Immature natural killer cell (primary cell): ENCODE results near the gene KIF26B. TPM values are rescaled to one million over a fixed set of nuclear protein-coding genes. Genes with fewer than 3 reads are reported as not detected.
A peak's percentile ranks its signal among the peaks of the same experiment; 100 is the strongest.

ENCODE experiments used
- DNase-seq, 3 donors: peaks; one replicate each; pipeline ENCODE4 v3.0.0; 2022; ENCODE audit warnings: mixed read lengths in 1 of 3
- H3K27ac Mint-ChIP-seq, 6 donors: one replicate each; pipeline ENCODE4 v1.8.0; 2020; ENCODE audit warnings: mixed read lengths in 6 of 6, mild to moderate bottlenecking in 5 of 6, inconsistent platforms in 4 of 6, moderate library complexity in 3 of 6
- H3K27me3 Mint-ChIP-seq, 3 donors: one replicate each; pipeline ENCODE4 v1.8.0; 2020 to 2021; ENCODE audit warnings: low read depth in 3 of 3, mild to moderate bottlenecking in 3 of 3, mixed read lengths in 3 of 3, moderate library complexity in 3 of 3, inconsistent platforms in 1 of 3
- H3K36me3 Mint-ChIP-seq, 3 donors: one replicate each; pipeline ENCODE4 v1.8.0; 2020; ENCODE audit warnings: mixed read lengths in 3 of 3, inconsistent platforms in 2 of 3, mild to moderate bottlenecking in 2 of 3
- H3K4me1 Mint-ChIP-seq, 2 donors: one replicate each; pipeline ENCODE4 v1.8.0; 2020; ENCODE audit warnings: inconsistent platforms in 2 of 2, mild to moderate bottlenecking in 2 of 2, mixed read lengths in 2 of 2, moderate library complexity in 1 of 2
- H3K4me3 Mint-ChIP-seq, 5 donors: one replicate each; pipeline ENCODE4 v1.8.0; 2020; ENCODE audit warnings: mild to moderate bottlenecking in 5 of 5, mixed read lengths in 5 of 5, inconsistent platforms in 3 of 5, moderate library complexity in 3 of 5
- H3K9me3 Mint-ChIP-seq, 6 donors: one replicate each; pipeline ENCODE4 v1.8.0; 2020; ENCODE audit warnings: mild to moderate bottlenecking in 6 of 6, mixed read lengths in 6 of 6, inconsistent platforms in 4 of 6, moderate library complexity in 3 of 6
- polyA plus RNA-seq, 3 donors: library from polyadenylated mRNA; unstranded; fragments of 300-500 nt; fragmentation: Illumina TruSeq; gene quantifications; one replicate each; pipeline ENCODE4 v1.2.3, GENCODE V29; 2021

The KIF26B gene
- polyA plus RNA-seq, 3 donors from 2014 or later: 0.07 to 0.39 TPM; not detected in 1

DNA sequence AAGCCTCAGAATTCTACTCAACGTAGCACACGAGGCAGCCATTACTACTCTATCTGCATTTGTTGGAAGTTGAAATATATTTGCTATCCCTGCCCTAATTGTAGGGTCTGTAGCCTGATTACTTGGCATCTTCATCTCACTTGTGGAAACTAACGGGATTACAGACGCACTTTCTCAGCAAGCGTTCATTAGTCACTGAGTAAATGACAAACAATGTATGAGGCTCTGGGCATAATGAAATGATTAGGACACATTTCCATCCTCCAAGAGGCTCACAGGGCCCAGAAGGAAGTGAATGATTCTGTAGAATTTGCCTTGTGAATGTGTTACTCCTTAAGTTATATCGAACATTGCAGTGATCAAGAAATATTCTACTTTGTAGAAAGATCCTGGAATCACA lies 78.1 kb downstream of the KIF26B start:
- Mint-ChIP-seq H3K27ac (no peak overlapping the region), H3K4me3 (no peak overlapping the region), H3K4me1 (no peaks in the 10 kb centered on the region), H3K9me3 (no peaks in the 10 kb centered on the region), H3K36me3 (no peaks in the 10 kb centered on the region), H3K27me3 (peaks cover 0 to 3% (median 3%) of the 10 kb centered on the region in 3 donors)
- no peak for DNase-seq

DNA sequence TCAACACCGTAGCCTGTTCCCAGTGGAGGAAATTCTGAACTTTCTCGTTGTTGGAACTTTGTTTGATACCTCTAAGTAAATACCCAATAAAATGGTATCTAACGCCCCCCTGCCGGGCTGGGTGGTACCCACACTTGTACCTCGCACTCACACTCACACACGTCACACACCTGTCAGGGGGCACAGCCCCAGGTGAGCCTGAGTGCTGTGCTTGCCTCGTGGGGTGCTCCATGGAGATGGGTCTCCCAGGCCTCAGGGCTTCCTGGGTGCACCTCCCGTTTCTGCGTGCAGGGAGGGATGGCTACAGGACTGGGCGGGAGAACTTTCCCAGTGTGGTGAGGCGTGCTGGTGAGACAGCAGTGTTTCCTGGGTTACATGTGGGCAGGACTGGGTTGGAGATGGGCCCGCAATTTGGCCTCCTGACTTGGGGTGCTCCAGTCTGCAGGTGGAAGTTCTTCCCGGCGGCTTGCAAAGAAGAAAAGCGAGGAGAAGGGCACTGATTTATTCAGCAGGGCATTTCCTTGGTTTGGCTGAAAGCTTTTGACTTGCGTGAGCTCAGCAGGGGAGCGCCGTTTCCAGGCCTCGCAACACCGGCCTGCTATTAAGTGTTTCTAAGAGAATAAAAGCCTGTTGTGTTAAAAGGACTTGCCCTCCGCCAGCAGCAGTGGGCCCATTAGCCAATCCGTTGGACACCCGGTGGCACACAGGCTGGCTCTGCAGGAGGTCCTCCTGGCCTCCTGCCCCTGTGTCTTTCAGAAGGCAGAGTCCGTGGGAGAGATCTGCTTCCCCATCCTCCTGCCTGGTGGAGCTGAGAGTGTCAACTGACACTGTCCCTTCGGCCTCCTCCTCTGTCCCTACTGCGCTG lies 79.7 kb downstream of the KIF26B start:
- Mint-ChIP-seq H3K4me3 (no peak overlapping the region), H3K36me3 (no peaks in the 10 kb centered on the region), H3K4me1 (no peaks in the 10 kb centered on the region), H3K27me3 (peaks cover 2 to 3% (median 3%) of the 10 kb centered on the region in 3 donors), H3K27ac (no peak overlapping the region), H3K9me3 (no peaks in the 10 kb centered on the region)
- no peak for DNase-seq

DNA sequence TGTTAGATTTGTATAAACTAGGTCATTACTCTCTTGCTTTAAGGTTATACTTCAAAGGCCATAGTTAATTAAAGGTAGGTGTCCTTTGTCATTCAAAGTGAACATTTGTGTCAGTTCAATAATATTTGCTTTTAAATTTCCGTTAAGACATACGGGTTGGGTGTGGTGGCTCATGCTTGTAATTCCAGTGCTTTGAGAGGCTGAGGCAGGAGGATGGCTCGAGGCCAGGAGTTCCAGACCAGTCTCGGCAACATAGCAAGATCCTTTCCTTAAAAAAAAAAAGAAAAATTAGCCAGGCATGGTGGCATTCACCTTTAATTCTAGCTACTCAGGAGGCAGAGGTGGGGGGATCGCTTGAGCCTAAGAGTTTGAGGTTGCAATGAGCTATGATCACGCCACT lies 80.4 kb downstream of the KIF26B start:
- Mint-ChIP-seq H3K27ac (peak overlapping the region in 1 of 6 donors; percentile 74), H3K36me3 (no peaks in the 10 kb centered on the region), H3K9me3 (no peaks in the 10 kb centered on the region), H3K27me3 (peaks cover 2 to 3% (median 3%) of the 10 kb centered on the region in 3 donors), H3K4me3 (no peak overlapping the region), H3K4me1 (no peaks in the 10 kb centered on the region)
- no peak for DNase-seq

DNA sequence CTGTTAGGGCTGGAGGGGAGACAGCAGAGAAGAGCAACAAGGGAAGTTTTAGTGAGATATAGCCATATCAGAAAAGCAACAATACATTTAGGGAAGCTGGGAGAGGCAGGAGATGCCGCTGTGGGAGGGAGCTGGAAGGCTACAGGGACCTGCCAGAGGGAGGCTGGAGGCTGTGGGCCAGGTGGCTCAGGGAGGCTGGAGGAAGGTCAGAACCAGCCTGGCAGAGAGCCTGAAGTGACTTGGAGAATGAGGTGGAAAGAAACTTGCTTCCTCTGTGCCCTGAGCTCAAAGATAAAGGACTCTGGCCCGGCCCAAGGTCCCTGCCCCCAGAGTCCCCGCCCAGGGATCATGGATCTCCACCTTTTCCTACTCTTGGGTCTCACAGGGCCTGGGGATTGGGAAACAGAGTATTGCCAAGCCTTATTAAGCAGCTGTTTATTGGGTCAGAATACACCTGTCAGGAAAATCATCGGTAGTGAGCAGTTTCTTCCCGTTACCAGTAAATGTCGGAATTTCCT lies 85.9 kb downstream of the KIF26B start:
- no peak overlapping the region for H3K27ac Mint-ChIP-seq
- peaks cover 1 to 9% (median 2%) of the 10 kb centered on the region in 3 donors for H3K27me3 Mint-ChIP-seq
- no peak overlapping the region for H3K4me3 Mint-ChIP-seq
- H3K36me3 Mint-ChIP-seq: no peaks in the 10 kb centered on the region
- H3K9me3 Mint-ChIP-seq: no peaks in the 10 kb centered on the region
- no peak for DNase-seq
- no peaks in the 10 kb centered on the region for H3K4me1 Mint-ChIP-seq

DNA sequence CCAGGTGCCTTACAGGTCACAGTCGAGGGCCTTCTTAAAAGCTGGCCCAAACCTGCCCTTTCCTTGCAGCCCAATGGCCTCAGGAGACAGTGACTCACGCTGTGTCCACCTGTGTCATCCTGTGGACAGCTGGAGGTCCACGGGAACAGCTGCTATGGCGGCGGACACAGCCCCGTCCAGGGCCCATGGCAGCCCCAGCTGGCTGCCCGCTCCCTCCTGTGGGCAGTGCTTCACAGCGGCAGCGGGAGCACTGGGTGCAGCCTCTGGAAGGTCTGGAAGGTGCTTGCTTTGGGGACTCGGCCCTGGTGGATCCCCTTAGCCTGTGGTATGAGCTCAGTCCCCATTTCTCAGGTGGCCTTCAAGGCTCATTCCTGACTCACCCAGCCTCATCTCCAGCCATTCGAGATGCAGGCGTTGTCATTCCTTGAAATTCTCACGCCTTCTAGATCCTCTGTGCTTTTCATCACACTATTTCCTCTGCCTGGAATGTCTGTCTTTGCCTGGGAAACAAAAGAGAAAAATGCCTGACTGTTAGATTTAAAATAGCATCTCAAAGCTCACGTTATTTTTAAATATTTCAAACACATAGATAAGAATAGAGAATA lies 86.8 kb downstream of the KIF26B start:
- H3K4me3 Mint-ChIP-seq: no peak overlapping the region

DNA sequence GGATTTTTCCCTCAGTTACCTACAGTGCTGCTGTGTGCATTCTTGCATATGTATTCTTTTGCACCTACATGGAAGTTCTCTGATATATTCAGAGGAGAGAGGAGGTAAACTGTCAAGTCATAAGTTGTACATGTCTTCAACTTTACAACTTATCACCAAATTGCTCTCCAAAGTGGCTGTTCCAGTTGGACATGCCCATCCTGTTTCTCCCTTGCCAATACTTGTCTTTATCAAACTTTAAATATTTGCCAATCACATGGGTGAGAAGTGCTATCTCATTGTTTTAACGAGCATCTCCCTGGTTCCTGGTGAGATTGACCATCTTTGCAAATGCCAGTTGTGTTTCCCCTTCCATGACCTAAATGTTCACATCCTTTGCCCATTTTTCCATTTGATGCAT lies 88.2 kb downstream of the KIF26B start:
- Mint-ChIP-seq H3K27ac (no peak overlapping the region), H3K36me3 (no peaks in the 10 kb centered on the region), H3K4me1 (no peaks in the 10 kb centered on the region), H3K4me3 (no peak overlapping the region), H3K27me3 (peaks cover 0 to 6% (median 2%) of the 10 kb centered on the region in 3 donors), H3K9me3 (no peaks in the 10 kb centered on the region)
- no peak for DNase-seq

More for the DNA sequence above, 86.8 kb downstream of the KIF26B start:
- H3K27me3 Mint-ChIP-seq: peaks cover 0 to 9% (median 2%) of the 10 kb centered on the region in 3 donors
- H3K9me3 Mint-ChIP-seq: no peaks in the 10 kb centered on the region
- no peaks in the 10 kb centered on the region for H3K4me1 Mint-ChIP-seq
- no peak overlapping the region for H3K27ac Mint-ChIP-seq
- H3K36me3 Mint-ChIP-seq: no peaks in the 10 kb centered on the region
- DNase-seq: no peak

DNA sequence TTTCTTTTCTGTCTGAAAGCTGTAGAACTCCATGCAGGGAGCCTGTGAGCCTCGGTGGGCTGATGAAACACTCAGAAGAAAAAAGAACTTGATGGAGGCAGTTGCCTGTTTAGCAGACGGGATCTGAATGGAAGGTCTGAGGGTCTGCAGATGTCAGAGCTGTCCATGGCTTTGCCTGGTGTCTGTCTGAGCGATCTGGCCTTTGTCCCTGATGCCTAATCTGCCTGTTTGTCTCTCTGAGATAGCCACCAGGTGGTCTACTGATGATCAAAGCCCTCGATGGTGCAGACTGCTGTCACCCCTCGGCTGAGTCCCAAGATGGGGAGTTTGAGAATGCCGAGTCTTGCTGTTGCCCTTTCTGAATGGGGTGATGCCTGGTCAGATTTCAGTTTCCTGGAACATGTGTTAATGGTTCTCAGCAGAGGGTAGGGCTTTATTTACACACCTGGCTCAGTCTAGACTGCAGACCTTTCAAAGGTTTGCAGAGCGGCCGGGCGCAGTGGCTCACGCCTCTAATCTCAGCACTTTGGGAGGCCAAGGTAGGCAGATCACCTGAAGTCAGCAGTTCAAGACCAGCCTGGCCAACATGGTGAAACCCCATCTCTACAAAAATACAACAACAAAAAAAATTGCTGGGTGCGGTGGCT lies 90.4 kb downstream of the KIF26B start:
- no peak overlapping the region for H3K27ac Mint-ChIP-seq
- H3K27me3 Mint-ChIP-seq: peaks cover 0 to 6% (median 2%) of the 10 kb centered on the region in 3 donors
- no peaks in the 10 kb centered on the region for H3K36me3 Mint-ChIP-seq
- no peaks in the 10 kb centered on the region for H3K9me3 Mint-ChIP-seq
- no peak for DNase-seq
- H3K4me3 Mint-ChIP-seq: no peak overlapping the region
- no peaks in the 10 kb centered on the region for H3K4me1 Mint-ChIP-seq

DNA sequence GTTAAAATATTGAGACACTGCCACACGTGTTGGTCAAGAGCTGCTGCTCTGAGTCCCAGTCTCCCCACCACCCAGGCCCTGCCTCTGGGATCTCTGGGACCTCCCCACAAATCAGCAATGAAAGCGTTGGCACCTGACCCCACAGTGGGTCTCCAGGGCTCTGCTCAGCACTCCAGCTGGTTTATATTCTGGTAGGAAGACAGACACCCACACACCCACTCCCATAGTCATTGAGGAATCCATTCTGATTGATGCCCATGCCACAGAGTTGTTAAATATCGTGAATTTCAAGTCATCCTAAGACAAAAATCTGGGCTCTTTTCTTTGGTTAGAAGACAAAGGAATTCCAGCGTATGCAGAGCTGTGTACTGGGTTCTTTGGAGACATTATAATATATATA lies 91.6 kb downstream of the KIF26B start:
- no peak overlapping the region for H3K27ac Mint-ChIP-seq
- no peak for DNase-seq
- H3K9me3 Mint-ChIP-seq: no peaks in the 10 kb centered on the region
- H3K4me1 Mint-ChIP-seq: no peaks in the 10 kb centered on the region
- peaks cover 0 to 3% (median 2%) of the 10 kb centered on the region in 3 donors for H3K27me3 Mint-ChIP-seq
- H3K4me3 Mint-ChIP-seq: no peak overlapping the region
- H3K36me3 Mint-ChIP-seq: no peaks in the 10 kb centered on the region

DNA sequence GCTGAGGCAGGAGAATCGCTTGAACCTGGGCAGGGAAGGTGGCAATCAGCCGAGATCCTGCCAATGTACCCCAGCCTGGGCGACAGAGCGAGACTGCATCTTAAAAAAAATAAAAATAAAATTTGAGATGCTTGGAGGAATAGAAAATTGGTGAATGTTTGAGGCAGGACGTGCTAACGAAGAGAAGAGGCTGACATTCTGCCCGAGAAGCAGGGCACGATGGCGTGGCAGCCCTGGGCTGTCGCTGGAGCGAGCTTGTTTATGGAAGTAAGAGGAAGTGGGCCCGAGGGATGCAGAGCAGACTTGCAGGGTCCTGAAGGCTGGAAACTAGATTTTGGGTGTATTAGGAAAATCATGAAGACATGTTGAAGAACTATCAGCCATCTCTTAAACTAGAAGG lies 92.6 kb downstream of the KIF26B start:
- Mint-ChIP-seq H3K9me3 (no peaks in the 10 kb centered on the region), H3K27me3 (peaks cover 0 to 2% (median 0%) of the 10 kb centered on the region in 3 donors), H3K4me1 (no peaks in the 10 kb centered on the region), H3K27ac (no peak overlapping the region), H3K4me3 (no peak overlapping the region), H3K36me3 (no peaks in the 10 kb centered on the region)
- no peak for DNase-seq

DNA sequence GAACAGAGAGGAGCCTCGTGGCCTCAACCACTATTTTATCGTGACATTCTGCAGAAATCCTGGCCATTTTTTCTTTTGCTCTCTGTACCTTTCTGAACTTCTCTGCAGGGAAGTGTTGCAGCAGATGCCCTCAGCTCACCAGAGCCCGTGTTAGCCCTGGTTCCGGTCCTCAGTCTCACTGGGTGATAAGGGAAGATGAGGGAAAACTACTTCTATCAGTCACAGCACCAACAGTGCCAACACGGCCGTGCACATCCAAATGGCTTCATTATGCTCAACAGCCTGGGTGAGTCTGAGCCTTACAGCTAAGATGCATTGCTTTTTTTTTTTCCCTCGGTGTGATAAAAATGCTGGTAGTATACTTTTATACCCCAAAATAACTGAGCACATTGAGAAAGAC lies 93.0 kb downstream of the KIF26B start:
- H3K36me3 Mint-ChIP-seq: no peaks in the 10 kb centered on the region
- DNase-seq: no peak
- no peak overlapping the region for H3K27ac Mint-ChIP-seq
- H3K4me3 Mint-ChIP-seq: no peak overlapping the region
- H3K27me3 Mint-ChIP-seq: peaks cover 0 to 2% (median 0%) of the 10 kb centered on the region in 3 donors
- H3K4me1 Mint-ChIP-seq: no peaks in the 10 kb centered on the region
- H3K9me3 Mint-ChIP-seq: no peaks in the 10 kb centered on the region

DNA sequence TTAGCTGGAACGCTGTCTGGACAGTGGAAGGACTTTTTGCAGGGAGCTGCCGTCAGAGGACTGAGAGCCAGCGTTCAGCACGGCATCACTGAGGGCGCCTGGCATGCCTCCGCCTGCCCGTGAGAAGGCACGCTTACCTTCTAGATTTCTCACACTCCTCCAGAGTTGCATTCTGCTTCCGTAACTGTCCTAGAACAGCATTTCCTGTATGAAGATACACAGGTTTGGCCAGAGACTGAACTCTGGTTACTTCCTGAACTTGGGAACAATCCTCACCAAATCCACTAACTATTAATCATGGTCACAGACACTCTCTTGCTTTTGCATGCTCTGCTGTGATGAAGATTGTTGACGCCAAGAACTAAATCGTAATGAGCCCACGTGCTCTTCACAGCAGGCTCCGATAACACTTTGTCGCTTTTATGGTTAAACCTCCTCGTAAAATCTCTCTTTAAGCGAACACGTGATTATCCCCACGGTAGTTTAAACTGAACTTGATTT lies 93.5 kb downstream of the KIF26B start:
- Mint-ChIP-seq H3K4me3 (no peak overlapping the region), H3K4me1 (no peaks in the 10 kb centered on the region), H3K36me3 (no peaks in the 10 kb centered on the region), H3K27me3 (peaks cover 0 to 2% (median 0%) of the 10 kb centered on the region in 3 donors), H3K9me3 (no peaks in the 10 kb centered on the region), H3K27ac (no peak overlapping the region)
- DNase-seq: no peak

DNA sequence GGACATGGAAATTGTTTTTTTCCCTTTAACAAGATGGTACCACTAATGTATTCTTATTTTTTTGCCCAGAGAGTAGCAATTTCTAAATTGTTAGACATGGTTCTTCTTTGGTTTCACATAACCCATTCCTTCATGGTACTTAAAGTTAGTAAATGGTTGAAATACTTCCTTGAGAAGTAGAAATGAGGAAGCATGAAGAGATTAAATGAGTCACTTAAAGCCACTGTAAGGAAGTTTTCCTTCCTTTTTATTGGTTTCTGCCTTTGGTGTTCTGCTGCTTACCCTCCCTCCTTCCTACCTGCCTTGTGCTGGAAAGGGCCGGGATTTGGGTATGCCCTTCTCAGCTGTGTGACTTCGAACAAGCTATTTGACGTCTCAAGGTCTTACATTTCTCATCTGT lies 101.0 kb downstream of the KIF26B start:
- no peak for DNase-seq
- Mint-ChIP-seq H3K4me1 (peaks cover 3 to 8% of the 10 kb centered on the region in 2 donors), H3K9me3 (no peaks in the 10 kb centered on the region), H3K27ac (no peak overlapping the region), H3K36me3 (no peaks in the 10 kb centered on the region), H3K27me3 (peaks cover 1 to 4% (median 2%) of the 10 kb centered on the region in 3 donors), H3K4me3 (no peak overlapping the region)

DNA sequence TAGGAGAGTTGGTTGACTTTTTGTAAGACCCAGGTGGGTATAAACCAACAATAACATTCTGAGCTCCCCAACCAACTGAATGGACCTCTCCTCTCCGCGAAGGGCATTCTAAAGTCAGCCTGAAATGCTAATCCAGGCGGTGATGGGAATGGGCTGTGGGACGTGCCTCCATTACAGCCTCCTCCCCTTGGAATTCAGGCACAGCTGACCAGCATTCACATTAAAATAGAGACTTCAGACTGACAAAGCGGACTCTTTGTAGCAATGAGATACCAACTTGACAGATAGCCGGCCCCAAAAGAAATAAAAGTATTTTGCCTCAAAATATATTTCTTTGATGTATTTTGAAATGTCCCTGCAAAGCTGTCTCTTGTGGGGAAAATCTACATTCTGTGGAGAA lies 101.7 kb downstream of the KIF26B start:
- Mint-ChIP-seq H3K9me3 (no peaks in the 10 kb centered on the region), H3K4me1 (peaks cover 3 to 10% of the 10 kb centered on the region in 2 donors), H3K27ac (no peak overlapping the region), H3K36me3 (no peaks in the 10 kb centered on the region), H3K27me3 (peaks cover 1 to 5% (median 2%) of the 10 kb centered on the region in 3 donors), H3K4me3 (no peak overlapping the region)
- no peak for DNase-seq
